Measurements from ENCODE around the gene HOXD11.

The HOXD11 gene

DNA sequence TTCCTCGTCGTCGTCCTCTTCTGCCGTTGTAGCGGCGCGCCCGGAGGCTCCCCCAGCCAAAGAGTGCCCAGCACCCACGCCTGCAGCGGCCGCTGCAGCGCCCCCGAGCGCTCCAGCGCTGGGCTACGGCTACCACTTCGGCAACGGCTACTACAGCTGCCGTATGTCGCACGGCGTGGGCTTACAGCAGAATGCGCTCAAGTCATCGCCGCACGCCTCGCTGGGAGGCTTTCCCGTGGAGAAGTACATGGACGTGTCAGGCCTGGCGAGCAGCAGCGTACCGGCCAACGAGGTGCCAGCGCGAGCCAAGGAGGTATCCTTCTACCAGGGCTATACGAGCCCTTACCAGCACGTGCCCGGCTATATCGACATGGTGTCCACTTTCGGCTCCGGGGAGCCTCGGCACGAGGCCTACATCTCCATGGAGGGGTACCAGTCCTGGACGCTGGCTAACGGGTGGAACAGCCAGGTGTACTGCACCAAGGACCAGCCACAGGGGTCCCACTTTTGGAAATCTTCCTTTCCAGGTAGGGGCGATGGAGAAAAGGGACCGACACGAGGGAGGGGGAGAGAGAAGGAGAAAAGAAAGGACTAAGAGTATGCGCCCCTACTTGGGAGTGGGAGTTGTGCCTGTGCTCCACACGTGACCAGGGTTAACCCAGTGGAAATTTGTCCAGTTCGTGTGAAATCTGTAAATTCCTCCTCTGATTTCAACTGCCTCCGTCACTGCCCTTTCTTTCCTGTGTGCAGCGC lies 13.8 kb upstream of the HOXD11 start:
- no peak for DNase-seq (ENCODE audit: low read depth, low spot score)

DNA sequence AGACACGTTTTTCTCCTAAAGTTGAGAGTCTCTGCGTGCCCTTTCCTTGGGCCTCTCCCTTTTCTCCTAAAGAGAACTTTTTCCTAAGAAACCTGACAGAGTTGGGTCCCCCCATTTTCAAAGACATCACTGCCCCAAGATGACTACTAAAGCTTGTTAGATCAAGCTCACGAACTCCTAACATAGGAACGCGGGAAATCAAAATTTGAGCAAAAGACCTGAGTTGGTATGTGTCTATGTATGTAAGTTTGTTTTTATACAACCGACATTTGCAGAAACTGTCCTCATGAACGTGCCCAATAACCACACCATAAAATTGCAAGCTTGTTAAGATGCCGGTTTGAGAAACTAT lies 13.2 kb upstream of the HOXD11 start:
- no peak for DNase-seq (ENCODE audit: low read depth, low spot score)

DNA sequence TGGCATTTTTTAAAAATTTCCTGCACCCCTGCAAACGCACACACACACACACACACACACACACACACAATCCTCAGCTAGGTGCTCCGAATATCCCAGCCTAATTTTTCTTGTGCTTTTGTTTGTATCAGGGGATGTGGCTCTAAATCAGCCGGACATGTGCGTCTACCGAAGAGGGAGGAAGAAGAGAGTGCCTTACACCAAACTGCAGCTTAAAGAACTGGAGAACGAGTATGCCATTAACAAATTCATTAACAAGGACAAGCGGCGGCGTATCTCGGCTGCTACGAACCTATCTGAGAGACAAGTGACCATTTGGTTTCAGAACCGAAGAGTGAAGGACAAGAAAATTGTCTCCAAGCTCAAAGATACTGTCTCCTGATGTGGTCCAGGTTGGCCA lies 12.7 kb upstream of the HOXD11 start:
- DNase-seq (ENCODE audit: low read depth, low spot score): no peak

DNA sequence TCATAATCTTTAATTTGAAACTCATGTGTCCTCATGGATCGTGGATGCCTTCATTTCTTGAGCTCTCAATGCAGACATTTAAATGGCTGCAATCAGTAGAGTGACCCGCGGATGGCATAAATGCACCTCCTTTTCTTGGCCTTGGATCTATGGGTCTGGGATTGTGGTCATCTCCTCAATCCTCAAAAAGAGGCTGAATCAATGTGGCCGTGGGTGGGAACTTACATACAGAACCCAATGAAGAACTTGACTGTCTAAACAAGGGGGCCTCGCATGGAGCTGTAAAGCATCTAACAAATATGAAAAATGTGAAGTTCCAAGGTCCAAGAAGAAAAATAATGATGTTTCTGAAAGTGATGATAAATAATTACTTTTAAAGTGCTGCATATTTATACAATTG lies 11.7 kb upstream of the HOXD11 start:
- no peak for DNase-seq (ENCODE audit: low read depth, low spot score)

DNA sequence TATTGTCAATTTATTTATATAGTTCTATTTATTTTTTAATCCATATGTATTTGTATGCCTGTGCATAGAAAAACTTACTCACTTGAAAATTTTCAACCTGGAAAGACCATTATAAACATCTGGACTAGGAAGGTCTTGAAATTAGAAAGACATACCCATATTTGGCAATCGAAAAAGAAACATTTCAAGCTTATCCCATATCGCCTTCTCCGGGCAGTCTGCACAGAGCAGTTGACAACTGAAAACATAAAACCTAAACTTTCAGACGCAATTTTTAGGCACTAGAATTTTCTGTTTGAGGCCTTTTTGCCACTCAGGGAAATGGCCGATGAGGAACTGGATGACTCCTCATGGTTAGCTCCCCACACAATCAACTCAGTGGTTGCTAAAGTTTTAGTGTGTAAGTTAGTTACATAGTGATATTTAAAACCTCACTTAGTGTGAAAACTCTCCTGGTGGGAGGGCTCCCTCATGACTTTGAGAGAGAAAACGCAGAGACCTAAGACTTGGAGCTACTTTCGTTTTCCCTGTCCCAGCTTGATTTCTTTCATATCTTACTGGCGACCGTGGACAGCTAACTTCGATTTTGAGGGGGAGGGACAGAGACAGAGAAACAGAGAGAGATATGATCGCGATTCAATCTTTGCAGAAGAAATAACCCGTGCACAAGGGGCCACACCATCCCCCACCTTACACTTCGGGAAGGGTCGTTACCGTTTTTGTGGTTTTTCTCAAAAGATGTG lies 10.7 kb upstream of the HOXD11 start:
- DNase-seq (ENCODE audit: low read depth, low spot score): no peak

DNA sequence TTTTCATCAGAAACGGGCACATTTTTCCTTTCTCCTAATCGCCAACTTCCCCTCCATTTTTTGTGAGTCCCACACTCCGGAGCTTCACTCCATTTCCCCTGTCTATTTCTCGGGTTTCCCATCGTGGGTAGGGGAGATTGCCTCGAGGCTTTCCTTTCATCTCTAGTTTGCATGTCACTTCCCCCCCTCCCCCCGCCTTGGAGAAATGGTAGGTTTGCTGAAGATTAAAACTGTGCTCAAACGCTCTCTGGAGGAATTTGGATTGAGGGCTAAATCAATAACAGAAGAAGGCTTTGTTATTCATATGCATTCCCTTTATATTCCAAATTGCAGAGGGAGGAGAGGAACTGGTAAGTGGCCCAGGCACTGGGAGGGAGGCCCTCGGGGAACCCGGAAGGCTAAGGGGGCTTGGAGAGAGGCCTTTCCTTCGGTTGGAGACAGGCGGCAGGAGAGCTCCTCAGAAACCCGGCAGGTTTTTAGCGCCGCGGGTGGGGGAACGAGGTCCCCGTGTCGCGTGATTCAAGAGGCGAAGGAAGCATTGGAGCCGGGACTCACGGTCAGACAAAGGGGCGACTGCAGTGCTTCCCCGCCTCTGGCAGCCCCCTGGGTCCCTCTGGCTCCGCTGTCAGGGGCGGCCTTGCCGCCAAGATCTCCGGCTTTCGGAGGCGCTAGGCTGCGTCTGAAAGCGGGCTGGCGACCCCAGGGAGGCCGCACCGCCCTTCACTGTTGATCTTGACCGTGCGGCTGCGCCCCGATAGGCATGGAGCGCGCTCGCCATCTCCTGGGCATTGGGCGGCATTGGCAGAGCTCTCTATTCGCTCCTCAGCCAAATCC lies 9.9 kb upstream of the HOXD11 start:
- no peak for DNase-seq (ENCODE audit: low read depth, low spot score)

DNA sequence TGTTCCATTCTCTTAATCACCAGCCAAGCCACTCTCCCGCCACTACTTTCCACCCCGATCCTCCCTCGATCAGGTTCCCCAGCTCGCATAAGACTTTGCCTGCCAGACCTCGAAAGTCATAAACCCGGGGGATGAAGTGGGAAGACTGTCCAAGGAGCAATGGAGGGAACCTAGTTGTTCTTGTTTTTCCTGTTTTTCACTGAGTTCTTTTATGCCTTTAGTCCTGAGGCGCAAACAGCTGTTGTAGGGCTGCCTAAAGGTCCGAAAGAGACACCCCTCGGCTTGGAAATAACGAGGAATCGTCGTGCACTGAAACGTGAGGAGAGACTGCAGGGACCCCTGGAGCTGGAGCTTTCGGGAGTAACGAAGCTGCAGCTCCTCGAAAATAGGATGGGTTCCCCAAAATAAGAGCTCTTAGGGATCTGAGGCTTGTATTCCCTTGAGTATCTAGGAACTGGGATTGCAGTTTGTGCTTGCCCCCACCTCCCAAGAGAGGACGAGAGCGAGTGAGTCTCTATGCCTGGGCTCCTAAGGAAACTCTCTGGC lies 9.2 kb upstream of the HOXD11 start:
- DNase-seq (ENCODE audit: low read depth, low spot score): no peak

DNA sequence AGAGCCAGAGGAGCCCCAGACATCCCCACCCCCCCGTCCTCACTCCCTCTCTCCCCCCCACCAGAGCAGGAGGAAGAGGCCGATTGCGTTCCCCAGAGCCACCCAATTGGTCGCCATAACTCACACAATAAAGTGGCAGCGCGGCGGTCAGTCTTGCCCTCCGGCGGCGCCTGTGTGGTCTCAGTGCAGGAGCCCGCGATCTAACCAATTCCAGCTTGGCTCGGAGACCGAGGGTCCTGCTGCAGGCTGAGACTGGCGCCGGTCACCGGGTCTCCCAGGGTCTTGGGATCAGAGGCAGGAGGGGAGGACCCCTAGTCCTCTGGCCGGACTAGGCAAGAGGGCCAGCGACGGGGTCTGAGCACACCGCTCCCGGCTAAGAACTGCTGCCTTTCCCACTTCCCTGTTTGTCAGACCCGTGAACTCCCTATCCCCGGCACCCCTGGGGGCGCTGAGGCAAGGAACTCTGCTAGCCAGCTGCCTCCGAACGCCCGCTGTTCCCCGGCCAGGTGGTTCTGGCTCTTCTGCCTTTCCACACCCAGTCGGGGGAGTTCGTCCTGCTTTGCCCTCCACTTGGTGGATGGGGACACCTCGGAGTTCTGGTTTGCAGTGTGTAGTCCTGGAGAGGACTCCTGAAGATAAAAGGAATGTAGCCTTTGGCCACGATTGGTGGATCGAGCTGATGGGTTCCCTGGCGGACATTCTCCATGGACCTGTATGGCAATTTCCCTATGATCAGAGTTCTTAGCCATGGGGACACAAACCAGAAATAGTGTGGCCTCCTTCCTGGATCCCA lies 8.5 kb upstream of the HOXD11 start:
- no peak for DNase-seq (ENCODE audit: low read depth, low spot score)

DNA sequence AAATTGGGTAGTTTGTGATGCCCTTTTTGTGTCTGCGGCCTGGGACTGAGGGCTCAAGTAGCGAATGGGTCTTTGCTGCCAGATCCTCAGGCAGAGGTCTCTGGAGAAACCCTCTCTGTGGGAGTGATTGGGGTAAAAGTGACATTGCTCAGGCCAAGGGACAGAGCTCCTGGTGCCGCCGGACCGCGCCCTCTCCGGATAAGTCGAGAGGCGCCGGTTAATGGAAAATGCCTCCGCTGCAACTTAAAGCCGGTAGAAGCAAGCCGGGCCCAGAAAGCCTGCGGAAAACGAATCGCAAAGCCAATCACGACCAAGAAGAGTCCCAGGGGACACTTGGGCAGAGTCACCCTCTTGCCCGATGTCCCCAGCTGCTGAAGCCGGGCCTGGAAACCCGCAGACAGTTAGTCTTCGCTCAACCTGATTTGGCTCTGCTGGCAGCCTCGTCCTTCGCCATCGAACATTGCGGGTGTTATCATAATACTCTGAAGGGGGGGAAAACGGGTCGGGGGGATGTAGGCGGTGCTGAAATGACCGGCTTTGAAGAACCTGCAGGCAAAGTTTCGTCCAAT lies 7.8 kb upstream of the HOXD11 start:
- DNase-seq (ENCODE audit: low read depth, low spot score): no peak

DNA sequence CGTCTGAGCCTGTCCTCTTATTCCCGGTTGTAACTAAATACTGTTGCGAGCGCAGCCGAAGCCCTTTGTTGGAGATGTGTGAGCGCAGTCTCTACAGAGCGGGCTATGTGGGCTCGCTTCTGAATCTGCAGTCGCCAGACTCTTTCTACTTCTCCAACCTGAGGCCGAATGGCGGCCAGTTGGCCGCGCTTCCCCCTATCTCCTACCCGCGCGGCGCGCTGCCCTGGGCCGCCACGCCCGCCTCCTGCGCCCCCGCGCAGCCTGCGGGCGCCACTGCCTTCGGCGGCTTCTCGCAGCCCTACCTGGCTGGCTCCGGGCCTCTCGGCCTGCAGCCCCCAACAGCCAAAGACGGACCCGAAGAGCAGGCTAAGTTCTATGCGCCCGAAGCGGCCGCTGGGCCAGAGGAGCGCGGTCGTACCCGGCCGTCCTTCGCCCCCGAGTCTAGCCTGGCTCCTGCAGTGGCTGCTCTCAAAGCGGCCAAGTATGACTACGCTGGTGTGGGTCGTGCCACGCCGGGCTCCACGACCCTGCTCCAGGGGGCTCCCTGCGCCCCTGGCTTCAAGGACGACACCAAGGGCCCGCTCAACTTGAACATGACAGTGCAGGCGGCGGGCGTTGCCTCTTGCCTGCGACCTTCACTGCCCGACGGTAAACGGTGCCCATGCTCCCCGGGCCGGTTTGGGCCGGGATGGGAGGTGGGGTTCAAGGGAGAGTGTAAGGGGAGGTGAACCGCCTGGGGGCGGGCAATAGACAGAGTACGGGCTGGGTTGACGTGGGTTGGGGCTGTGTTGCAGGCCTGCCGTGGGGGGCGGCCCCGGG lies 7.1 kb upstream of the HOXD11 start, which contains the start of gene HOXD12:
Gene HOXD12 (plus strand): TSS at position 68 of the 819 bp plus-strand sequence. CDS start 7 bp downstream, at position 75.
- no peak for DNase-seq (ENCODE audit: low read depth, low spot score)

DNA sequence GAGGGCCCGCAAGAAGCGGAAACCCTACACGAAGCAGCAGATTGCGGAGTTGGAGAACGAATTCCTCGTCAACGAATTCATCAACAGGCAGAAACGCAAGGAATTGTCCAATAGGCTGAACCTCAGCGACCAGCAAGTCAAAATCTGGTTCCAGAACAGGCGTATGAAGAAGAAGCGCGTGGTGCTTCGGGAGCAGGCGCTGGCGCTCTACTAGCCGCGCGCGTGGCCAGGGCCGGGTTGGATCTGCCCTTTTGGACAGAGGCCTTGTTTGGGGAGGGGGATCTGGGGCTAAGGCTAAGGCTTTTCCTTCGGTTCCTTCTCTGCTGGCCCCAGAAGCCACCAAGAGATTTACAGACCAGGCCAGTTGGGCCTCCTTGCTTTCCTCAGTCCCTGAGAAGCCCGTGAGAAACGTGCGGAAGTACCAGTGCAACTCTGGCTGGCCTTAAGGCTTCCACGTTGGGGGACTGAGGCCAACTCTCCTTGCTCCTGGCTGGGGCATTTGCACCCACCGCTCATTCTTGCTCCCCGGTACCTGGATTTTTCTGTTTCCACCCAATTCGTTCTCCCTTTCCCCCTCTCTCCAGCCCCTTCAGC lies 6.4 kb upstream of the HOXD11 start:
- no peak for DNase-seq (ENCODE audit: low read depth, low spot score)

DNA sequence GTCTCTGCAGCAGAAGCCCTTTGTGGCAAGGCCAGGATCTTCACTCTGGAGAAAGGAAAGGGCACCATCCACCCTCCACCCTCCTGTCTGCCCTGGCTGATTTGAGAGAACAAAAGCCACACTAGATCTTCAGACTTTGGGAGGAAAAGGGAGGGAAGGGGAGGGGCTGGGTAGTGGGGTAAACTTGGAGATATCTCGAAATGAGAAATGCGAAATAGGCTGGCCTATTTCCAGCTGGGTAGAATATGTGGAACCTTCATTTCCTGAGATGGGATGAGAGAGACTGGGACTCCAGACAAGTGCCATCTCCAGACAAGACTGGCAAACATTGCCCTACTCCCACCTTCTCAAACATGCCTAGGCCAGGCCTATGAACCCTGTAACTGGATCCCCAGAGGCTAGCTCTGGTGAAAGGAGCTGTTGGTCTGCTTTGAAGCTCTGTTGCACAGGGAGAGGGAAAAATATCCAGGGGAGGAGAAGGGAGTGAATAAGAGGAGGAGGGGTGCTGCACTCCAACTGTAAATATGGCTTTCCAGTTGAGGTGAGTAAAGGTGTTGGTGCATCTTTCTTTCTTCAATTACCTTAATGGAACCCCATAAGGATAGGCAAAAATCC lies 5.8 kb upstream of the HOXD11 start:
- no peak for DNase-seq (ENCODE audit: low read depth, low spot score)

DNA sequence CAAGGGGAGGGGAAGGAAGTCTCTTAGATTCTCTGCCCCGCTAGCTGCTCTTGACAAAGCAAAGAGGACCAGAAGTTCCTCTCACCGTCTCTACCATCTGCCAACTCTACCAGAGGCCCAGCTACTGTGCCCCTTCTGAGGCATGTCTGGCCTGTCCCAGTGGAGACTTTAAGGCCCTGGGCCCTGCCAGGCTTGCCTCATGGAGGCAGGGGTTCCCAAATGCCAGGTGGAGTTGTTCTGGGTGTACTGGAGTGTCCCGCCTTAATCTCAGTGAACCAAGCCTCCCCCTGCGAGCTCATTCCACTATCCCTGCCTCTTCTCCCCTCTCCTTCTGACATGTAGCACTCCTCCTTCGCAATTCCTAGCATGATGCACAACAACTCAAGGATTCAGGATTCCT lies 5.2 kb upstream of the HOXD11 start:
- DNase-seq (ENCODE audit: low read depth, low spot score): no peak

DNA sequence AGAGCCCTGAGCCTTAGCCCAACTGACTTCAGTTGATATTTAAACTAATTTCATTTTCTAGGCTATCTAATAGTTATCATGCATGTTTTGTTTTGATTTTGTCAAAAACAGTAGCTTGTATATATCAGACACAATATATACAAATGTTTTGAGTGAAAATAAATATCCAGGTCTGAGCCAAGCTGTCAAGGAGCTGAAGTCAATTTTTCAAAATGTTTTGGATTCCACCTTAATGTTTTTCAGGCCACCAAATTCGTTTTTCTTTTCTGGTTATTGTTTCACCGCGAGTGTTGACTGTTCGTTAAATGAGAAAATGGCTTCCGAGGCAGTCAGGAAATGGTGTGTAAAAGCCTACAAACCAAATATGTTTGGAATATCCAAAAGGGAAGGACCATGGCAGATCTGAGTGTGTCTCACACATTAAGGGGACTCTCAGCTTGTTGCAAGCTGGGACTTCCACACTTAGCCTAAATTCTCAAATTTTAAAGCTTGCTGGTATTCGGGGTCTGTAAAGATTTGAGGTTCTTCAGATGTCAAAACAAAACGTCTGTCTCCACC lies 4.7 kb upstream of the HOXD11 start:
- DNase-seq (ENCODE audit: low read depth, low spot score): no peak

DNA sequence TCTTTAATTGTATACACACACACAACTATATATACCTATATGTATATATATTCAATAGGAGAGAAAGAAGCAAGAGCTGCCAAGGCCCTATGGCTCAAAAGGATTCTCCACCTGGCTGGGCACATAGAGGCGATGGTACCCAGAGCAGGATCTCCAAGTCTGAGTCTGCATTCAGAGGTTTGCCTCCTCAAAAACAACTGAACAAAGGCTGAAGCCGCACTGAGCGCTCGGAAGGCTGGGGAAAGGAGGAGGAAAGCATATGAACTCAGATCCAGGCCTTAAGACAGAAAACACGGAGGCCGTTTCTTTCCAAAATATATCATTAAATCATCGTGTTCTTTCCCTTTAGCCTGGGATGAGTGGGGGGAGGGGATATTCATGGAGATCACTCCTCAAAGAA lies 3.9 kb upstream of the HOXD11 start:
- DNase-seq (ENCODE audit: low read depth, low spot score): no peak

DNA sequence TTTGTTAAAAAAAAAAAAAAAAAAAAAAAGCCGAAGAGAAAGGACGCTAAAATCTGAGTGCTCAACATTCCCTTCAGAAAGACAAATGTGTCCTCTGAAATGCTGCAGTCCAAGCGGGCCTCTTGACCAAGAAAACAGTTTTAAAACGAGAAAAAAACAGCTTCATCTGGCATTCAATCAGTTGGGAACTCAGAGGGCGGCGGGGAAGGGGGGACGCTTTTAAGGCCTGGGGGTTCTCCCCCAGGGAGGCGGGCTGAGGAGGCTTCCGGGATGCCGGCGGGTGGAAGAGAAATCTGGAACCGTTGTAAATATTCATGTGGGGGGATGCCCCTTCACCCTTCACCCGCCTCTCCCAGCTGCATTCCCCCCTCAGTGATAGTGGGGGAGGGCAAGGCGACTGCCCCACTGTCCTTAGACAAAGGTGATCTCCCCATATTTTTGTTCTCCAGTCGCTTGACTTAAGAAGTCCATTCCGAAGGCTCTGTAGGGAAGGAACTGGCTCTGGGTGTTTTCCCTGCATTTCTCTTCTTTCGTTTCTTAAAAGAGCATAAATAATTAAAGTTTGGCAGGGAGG lies 3.3 kb upstream of the HOXD11 start:
- no peak for DNase-seq (ENCODE audit: low read depth, low spot score)

DNA sequence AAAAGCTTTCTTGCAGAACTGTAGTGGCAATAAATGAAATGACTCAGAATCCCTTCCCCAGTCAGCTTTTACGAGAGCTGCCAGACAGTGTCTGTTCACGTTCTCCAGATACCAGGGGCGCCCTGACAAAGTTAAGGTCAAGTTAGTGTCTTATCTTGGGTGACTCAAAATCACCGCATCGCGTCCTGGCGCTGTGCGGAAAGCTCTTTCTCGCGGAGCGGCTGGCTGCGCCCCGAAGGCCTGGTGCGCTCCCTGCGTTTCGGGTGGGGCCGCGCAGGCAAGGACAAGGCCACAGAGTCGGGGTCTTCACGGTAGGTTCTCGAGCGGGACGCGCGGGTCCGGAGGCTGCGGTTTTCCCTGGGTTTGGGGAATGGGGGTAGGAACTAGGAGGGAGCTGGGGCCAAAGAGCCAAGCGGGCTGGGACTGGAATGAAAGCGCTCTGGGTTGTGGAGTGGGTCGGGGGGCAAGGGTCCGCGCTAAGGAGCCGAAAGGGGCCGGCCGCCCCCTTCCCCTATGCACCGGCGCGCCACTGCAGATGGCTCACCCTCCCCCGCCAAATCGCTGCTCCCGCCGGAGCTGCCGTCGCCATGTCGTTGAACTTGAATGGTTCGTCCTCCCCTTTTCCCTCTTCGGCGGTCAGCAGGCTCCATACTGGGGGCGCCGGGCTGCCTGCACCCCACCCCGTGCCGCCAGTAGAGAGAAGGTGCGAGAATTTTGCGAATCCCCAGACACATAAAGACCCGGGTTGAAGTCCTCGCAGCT lies 2.6 kb upstream of the HOXD11 start:
- no peak for DNase-seq (ENCODE audit: low read depth, low spot score)
